GM12878 (cell line): ENCODE data around the gene SKIC8. TPM values are rescaled to one million over a fixed set of nuclear protein-coding genes. Genes with fewer than 3 reads are reported as not detected.

Experiments used
- ATAC-seq: fragments of 200-7000 bp; cut with Tn5 transposase; 3 replicates; pipeline ENCODE4 v1.9.1; 2020; ENCODE audit warnings: mild to moderate bottlenecking, moderate library complexity
- BruUV-seq: library from RNA; stranded (reverse); fragments of 400-500 nt; replicated peaks from 2 replicates; lab custom pipeline; 2021; lab: Mats Ljungman, UMichigan
- CTCF ChIA-PET: fragments of 300-600 bp; sonication (Branson Sonifier 250); formaldehyde crosslinking; extraction: SDS; loops from one replicate; lab custom pipeline; 2021; ENCODE audit warnings: inconsistent platforms; lab: Yijun Ruan, JAX
- POLR2A ChIA-PET: fragments of 350-600 bp; formaldehyde crosslinking; extraction: SDS; loops from one replicate; lab custom pipeline; 2021; ENCODE audit warnings: inconsistent platforms; lab: Charles Lee
- RAD21 ChIA-PET: fragments of 300-600 bp; sonication (Branson Sonifier 250); formaldehyde crosslinking; loops from one replicate; lab custom pipeline; 2023; ENCODE audit warnings: antibody characterized with exemption; ENCODE audit not compliant: unreplicated experiment; lab: Charles Lee
- SMC1A ChIA-PET: fragments of 300-600 bp; sonication (Branson Sonifier 250); formaldehyde crosslinking; loops from one replicate; lab custom pipeline; 2023; ENCODE audit not compliant: unreplicated experiment, uncharacterized antibody; lab: Charles Lee
- DNase-seq: peaks from one replicate; pipeline ENCODE4 v3.0.0-alpha.2; 2011; ENCODE audit warnings: low read depth, low spot score
- FAIRE-seq: peaks from 3 replicates; lab custom pipeline; 2011; peaks lifted over from hg19 to GRCh38; lab: Jason Lieb, UNC
- H2AFZ ChIP-seq: 2 replicates; pipeline ENCODE4 v1.6.0; 2011; ENCODE audit warnings: low read depth, low read length, control low read depth; ENCODE audit not compliant: control insufficient read depth
- H3K27ac ChIP-seq: 2 replicates; pipeline ENCODE4 v1.5.1; 2011; ENCODE audit warnings: control low read depth; ENCODE audit not compliant: control insufficient read depth, insufficient read depth
- H3K27me3 ChIP-seq, 2 experiments: replicated peaks in 1 of 2; 2 replicates each; pipeline versions ENCODE4 v1.6.0 to v1.6.1; 2011; ENCODE audit warnings: low read length in 1 of 2; ENCODE audit not compliant: control insufficient read depth in 2 of 2, insufficient read depth in 2 of 2
- H3K36me3 ChIP-seq, 2 experiments: 2 replicates each; pipeline ENCODE4 v1.5.1; 2011; ENCODE audit warnings: low read length in 1 of 2; ENCODE audit not compliant: control insufficient read depth in 2 of 2, insufficient read depth in 2 of 2
- H3K4me1 ChIP-seq: 2 replicates; pipeline ENCODE4 v1.6.1; 2011; ENCODE audit warnings: mild to moderate bottlenecking, low read length, moderate library complexity, mixed read lengths; ENCODE audit not compliant: control insufficient read depth, insufficient read depth
- H3K4me2 ChIP-seq: 2 replicates; pipeline ENCODE4 v1.6.0; 2011; ENCODE audit warnings: control low read depth; ENCODE audit not compliant: control insufficient read depth, insufficient read depth
- H3K4me3 ChIP-seq: fragments of 200-600 bp; sonication (generic); 2 replicates; pipeline ENCODE4 v1.5.1; 2016
- H3K79me2 ChIP-seq: 2 replicates; pipeline ENCODE4 v1.6.0; 2011; ENCODE audit warnings: low read length; ENCODE audit not compliant: control insufficient read depth, insufficient read depth
- H3K9ac ChIP-seq: 2 replicates; pipeline ENCODE4 v1.8.0; 2011; ENCODE audit warnings: low read length, control low read depth, mixed read lengths; ENCODE audit not compliant: control insufficient read depth, insufficient read depth
- H3K9me3 ChIP-seq: replicated peaks from 3 replicates; pipeline ENCODE4 v1.5.1; 2011; ENCODE audit warnings: mild to moderate bottlenecking, low read length; ENCODE audit not compliant: control insufficient read depth, insufficient read depth
- H4K20me1 ChIP-seq: 2 replicates; pipeline ENCODE4 v1.6.0; 2011; ENCODE audit not compliant: control insufficient read depth, insufficient read depth
- E4F1 ChIP-seq: fragments of 450-650 bp; IDR thresholded peaks from 2 replicates; pipeline ENCODE4 v1.6.1; 2018; ENCODE audit warnings: borderline replicate concordance, mild to moderate bottlenecking; ENCODE audit not compliant: partially characterized antibody
- ESRRA ChIP-seq: IDR thresholded peaks from 2 replicates; pipeline ENCODE4 v1.6.1; 2012; ENCODE audit warnings: mild to moderate bottlenecking, low read length, improper control_type of control experiment
- NFXL1 ChIP-seq: fragments of 450-650 bp; IDR thresholded peaks from 2 replicates; pipeline ENCODE4 v1.6.1; 2017; ENCODE audit warnings: antibody characterized with exemption, mild to moderate bottlenecking, borderline replicate concordance
- POLR2AphosphoS5 ChIP-seq: IDR thresholded peaks from 2 replicates; pipeline ENCODE4 v1.6.1; 2011; ENCODE audit warnings: mild to moderate bottlenecking, low read length, inconsistent platforms
- RBBP5 ChIP-seq: fragments of 200-600 bp; sonication (generic); conservative IDR thresholded peaks from 2 replicates; pipeline ENCODE4 v1.6.1; 2016
- TARDBP ChIP-seq: IDR thresholded peaks from 2 replicates; pipeline ENCODE4 v1.6.1; 2016; ENCODE audit warnings: borderline replicate concordance
- TCF3 ChIP-seq: IDR thresholded peaks from 2 replicates; pipeline ENCODE4 v1.6.1; 2012; ENCODE audit warnings: low read depth, mild to moderate bottlenecking, low read length, borderline replicate concordance; ENCODE audit not compliant: insufficient read depth
- WGBS: methylation state at CpG from one replicate; pipeline ENCODE4 v1.1.6; 2016; ENCODE audit warnings: low lambda C conversion rate; ENCODE audit not compliant: insufficient replicate concordance, insufficient coverage; ENCODE audit errors: missing lambda C conversion rate; 5-methylcytosine and 5-hydroxymethylcytosine counted together
- in situ Hi-C: fragments of 300-500 bp; cut with MboI; formaldehyde crosslinking; loops from 9 replicates; pipeline ENCODE4 v1.14.3; 2018; ENCODE audit warnings: mixed read lengths
- intact Hi-C: fragments of 100-400 bp; cut with micrococcal nuclease; formaldehyde crosslinking; loops from one replicate; pipeline ENCODE4 v1.14.2; 2022; ENCODE audit not compliant: unreplicated experiment
- polyA plus RNA-seq, 11 experiments: library from polyadenylated mRNA; depleted of rRNA in 4 of 11; unstranded in 6 of 11; stranded (reverse) in 5 of 11; fragments of >200 nt; fragmentation: Nextera tagmentation in 4 of 11; fragmentation: Illumina TruSeq in 1 of 11; extraction: Ambion mirVana in 4 of 11; extraction: Trizol in 1 of 11; gene quantifications; 1 replicate in 1 of 11; 2 replicates in 10 of 11; pipeline versions ENCODE4 v1.2.1 to v1.2.3, GENCODE V29; 2011 to 2016; ENCODE audit warnings: inconsistent platforms in 2 of 11, missing spikeins in 2 of 11, low read depth in 1 of 11
- total RNA-seq, 4 experiments: library from RNA; depleted of rRNA in 3 of 4; stranded (reverse); fragments of >200 nt in 3 of 4; fragmentation: Illumina TruSeq in 1 of 4; extraction: Trizol in 1 of 4; gene quantifications; 2 replicates each; pipeline versions ENCODE4 v1.2.1 to v1.2.3, GENCODE V29; 2013 to 2021

Gene SKIC8
- total and polyA plus RNA-seq, 10 of the 15 experiments (the other 5 are each of a cell fraction or from before 2014, with no cell fraction given) = 57.0 to 288 (median 128) TPM

GRCh38 chr15:78236491-78236890 lies 62.9 kb downstream of the SKIC8 start:
- Histone ChIP-seq H4K20me1 (no peaks in the 10 kb centered on the region), H3K9ac (no peak overlapping the region)
- TF ChIP-seq TCF3 (no peak), E4F1 (no peak), TARDBP (no peak), NFXL1 (no peak), ESRRA (no peak), RBBP5 (no peak), POLR2AphosphoS5 (no peak)
- TF ChIP-seq, all 136 proteins: peak for 0
- no peaks in the 10 kb centered on the region; the same call in 1 of the 2 replicates for H3K4me1 ChIP-seq
- no peaks in the 10 kb centered on the region for H3K9me3 ChIP-seq
- ChIA-PET POLR2A (interaction anchor here (0.6 kb wide), 1 partner anchor 20 kb away, joined by 5 read pairs; no protein-coding TSS in a partner anchor), SMC1A (interaction anchor here (1.7 to 2.0 kb wide), 3 partner anchors 41 to 123 kb away, joined by 5 to 7 read pairs (median 5); no protein-coding TSS in a partner anchor), RAD21 (no interaction called here), CTCF (interaction anchor here (0.6 to 1.4 kb wide), 6 partner anchors 9 to 123 kb away, joined by 3 to 6 read pairs (median 3); no protein-coding TSS in a partner anchor)
- no peaks in the 10 kb centered on the region for H3K79me2 ChIP-seq
- FAIRE-seq (no peak), ATAC-seq (no peak), DNase-seq (no peak)
- no peak overlapping the region for H3K4me3 ChIP-seq
- H3K36me3 ChIP-seq = no peaks in the 10 kb centered on the region
- H3K4me2 ChIP-seq = no peak overlapping the region
- 18% methylated on average over 6 of the region's 6 CpGs for WGBS
- in situ Hi-C loops (no loop called here), intact Hi-C loops (no loop called here)
- no peak overlapping the region for H2AFZ ChIP-seq
- no peaks in the 10 kb centered on the region; a peak in 1 of 4 replicates for H3K27me3 ChIP-seq
- no peak overlapping the region for H3K27ac ChIP-seq
- no TSS peak for BruUV-seq
